WTC11 (cell line): ENCODE measurements around the gene DNAH17.

Experiments used
- AFF4 ChIP-seq: sonication (generic); formaldehyde crosslinking; IDR thresholded peaks from 2 replicates; pipeline ENCODE4 v1.8.1; 2023; ENCODE audit warnings: mild to moderate bottlenecking, missing genetic modification reagents, borderline replicate concordance
- ATF2 ChIP-seq: sonication (generic); formaldehyde crosslinking; IDR thresholded peaks from 2 replicates; pipeline ENCODE4 v1.8.1; 2022; ENCODE audit warnings: low read depth, missing genetic modification reagents, borderline replicate concordance
- CREB1 ChIP-seq: sonication (generic); formaldehyde crosslinking; IDR thresholded peaks from 2 replicates; pipeline ENCODE4 v1.8.0; 2023; ENCODE audit warnings: mild to moderate bottlenecking, missing genetic modification reagents
- CTCF ChIP-seq: fragments of 200-600 bp; IDR thresholded peaks from 2 replicates; pipeline ENCODE4 v1.8.0; 2022; ENCODE audit warnings: antibody characterized with exemption
- FOXJ3 ChIP-seq: sonication (generic); formaldehyde crosslinking; IDR thresholded peaks from 2 replicates; pipeline ENCODE4 v1.9.0; 2021; ENCODE audit warnings: missing genetic modification reagents, mild to moderate bottlenecking, borderline replicate concordance
- FOXP1 ChIP-seq: sonication (generic); formaldehyde crosslinking; IDR thresholded peaks from 2 replicates; pipeline ENCODE4 v1.8.0; 2022; ENCODE audit warnings: missing genetic modification reagents, mild to moderate bottlenecking, moderate library complexity, borderline replicate concordance
- FOXP4 ChIP-seq: sonication (generic); formaldehyde crosslinking; IDR thresholded peaks from 2 replicates; pipeline ENCODE4 v1.8.0; 2022; ENCODE audit warnings: mild to moderate bottlenecking, missing genetic modification reagents
- JUN ChIP-seq: sonication (generic); formaldehyde crosslinking; IDR thresholded peaks from 2 replicates; pipeline ENCODE4 v1.8.0; 2023; ENCODE audit warnings: mild to moderate bottlenecking, missing genetic modification reagents
- MAX ChIP-seq: sonication (generic); formaldehyde crosslinking; IDR thresholded peaks from 2 replicates; pipeline ENCODE4 v1.8.0; 2022; ENCODE audit warnings: mild to moderate bottlenecking, missing genetic modification reagents
- SMAD3 ChIP-seq: sonication (generic); formaldehyde crosslinking; IDR thresholded peaks from 2 replicates; pipeline ENCODE4 v1.8.0; 2022; ENCODE audit warnings: missing genetic modification reagents, mild to moderate bottlenecking, borderline replicate concordance
- TCF7 ChIP-seq: sonication (generic); formaldehyde crosslinking; IDR thresholded peaks from 2 replicates; pipeline ENCODE4 v1.8.0; 2022; ENCODE audit warnings: mild to moderate bottlenecking, low read depth, missing genetic modification reagents, moderate library complexity
- USF2 ChIP-seq: sonication (generic); formaldehyde crosslinking; IDR thresholded peaks from 2 replicates; pipeline ENCODE4 v1.8.1; 2023; ENCODE audit warnings: mild to moderate bottlenecking, missing genetic modification reagents, moderate library complexity
- ZNF121 ChIP-seq: sonication (generic); formaldehyde crosslinking; IDR thresholded peaks from 2 replicates; pipeline ENCODE4 v1.8.0; 2023; ENCODE audit warnings: missing genetic modification reagents

- no peak for TF ChIP-seq CTCF
- no peak for TF ChIP-seq SMAD3 (CRISPR knock-in tag)
- TF ChIP-seq FOXP1 (CRISPR knock-in tag), result no peak
- no peak for TF ChIP-seq FOXP4
- no peak for TF ChIP-seq MAX (CRISPR knock-in tag)
- no peak for TF ChIP-seq TCF7
- no peak for TF ChIP-seq ZNF121 (CRISPR knock-in tag)
- TF ChIP-seq FOXJ3 (CRISPR knock-in tag), result no peak
- no peak for TF ChIP-seq ATF2
- TF ChIP-seq AFF4 (CRISPR knock-in tag), result no peak
- no peak for TF ChIP-seq CREB1
- TF ChIP-seq USF2 (CRISPR knock-in tag), result no peak
- no peak for TF ChIP-seq JUN (CRISPR knock-in tag)
These were observed 165.8 kb downstream of the DNAH17 start for GRCh38 chr17:78411241-78411857.
